Activated CD8-positive, alpha-beta memory T cell treated with anti-CD3 and anti-CD28 coated beads, Interleukin-2, amount 50 U/mL, for 48 hours (primary cell): ENCODE measurements around the gene SRPK3.

Experiments used
- DNase-seq: peaks from one replicate; pipeline ENCODE4 v3.0.0-alpha.2; 2020

Gene SRPK3

DNA sequence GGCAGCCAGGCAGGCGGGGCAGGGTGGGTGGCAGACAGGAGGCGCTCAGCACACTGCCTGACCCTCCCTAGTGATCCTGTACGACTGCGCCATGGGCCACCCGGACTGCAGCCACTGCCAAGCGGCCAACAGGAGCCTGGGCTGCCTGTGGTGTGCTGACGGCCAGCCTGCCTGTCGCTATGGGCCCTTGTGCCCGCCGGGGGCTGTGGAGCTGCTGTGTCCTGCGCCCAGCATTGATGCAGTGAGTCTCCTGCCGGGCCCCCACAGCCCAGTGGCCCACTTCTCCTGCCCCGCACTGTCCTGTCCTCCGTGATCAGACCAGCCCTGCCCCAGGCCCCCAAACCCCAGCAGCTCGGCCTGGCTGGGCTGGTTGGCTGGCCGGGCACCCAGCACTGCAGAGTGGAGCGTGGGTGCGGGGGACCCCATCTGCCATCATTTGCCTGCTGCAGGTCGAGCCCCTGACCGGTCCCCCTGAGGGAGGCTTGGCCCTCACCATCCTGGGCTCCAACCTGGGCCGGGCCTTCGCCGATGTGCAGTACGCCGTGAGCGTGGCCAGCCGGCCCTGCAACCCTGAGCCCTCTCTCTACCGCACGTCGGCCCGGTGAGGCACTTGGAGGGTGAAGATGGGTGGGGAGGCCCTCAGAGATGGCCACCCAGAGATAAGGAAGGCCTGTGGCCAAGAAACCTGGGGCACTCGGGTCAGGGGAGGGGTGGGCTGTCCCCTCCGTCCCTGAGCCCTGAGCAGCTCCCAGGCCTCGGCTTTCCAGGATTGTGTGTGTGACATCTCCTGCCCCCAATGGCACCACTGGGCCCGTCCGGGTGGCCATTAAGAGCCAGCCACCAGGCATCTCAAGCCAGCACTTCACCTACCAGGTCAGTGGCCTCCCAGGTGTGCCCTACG lies 9.2 kb upstream of the SRPK3 start:
- DNase-seq = peak; percentile 30

DNA sequence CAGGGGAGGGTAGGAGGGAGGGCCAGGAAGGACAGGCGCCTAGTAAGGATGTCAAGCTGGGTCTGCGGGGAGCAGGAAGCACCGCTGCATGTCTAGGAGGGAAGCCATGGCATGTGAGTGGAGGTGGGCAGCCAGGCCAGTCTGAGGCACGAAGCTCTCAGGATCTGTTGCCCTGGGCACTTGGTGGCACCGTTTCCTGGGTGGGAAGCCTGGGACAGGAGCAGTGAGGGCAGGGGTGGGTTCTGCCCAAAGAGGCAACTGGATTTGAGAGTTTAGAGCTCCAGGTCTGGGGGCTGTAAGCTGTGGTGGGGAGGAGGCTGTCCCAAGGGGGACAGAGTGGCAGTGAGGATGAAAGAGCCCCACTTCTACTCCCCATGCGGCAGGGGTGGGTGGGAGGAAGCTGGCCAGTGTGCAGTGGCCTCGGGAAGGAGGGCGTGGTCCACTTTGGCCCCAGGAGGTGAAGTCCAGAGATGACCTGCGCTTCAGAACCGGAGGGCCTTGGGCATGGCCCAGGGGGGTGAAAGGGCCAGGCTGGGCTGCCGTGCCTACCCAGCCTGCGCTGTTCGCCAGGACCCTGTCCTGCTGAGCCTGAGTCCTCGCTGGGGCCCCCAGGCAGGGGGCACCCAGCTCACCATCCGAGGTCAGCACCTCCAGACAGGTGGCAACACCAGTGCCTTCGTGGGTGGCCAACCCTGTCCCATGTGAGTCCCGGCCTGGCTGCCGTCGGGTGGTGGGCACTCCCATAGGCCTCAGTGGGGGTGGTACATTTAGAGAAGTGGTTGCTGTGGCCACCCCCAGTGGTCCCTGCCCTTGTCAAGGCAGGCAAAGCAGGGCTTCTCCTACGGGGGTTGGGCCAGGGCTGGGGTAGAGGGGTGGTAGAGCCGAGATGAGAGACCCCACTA lies 8.3 kb upstream of the SRPK3 start:
- no peak for DNase-seq

DNA sequence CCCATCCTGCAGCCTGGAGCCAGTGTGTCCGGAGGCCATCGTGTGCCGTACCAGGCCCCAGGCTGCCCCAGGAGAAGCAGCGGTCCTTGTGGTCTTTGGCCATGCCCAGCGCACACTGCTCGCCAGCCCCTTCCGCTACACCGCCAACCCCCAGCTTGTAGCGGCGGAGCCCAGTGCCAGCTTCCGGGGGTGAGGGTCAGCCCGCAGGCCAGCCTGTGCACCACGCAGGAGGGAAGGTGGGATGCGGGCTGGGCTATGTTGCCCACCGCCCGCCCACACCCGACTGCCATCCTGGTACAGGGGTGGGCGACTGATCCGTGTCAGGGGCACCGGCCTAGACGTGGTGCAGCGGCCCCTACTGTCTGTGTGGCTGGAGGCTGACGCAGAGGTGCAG lies 7.6 kb upstream of the SRPK3 start:
- no peak for DNase-seq

DNA sequence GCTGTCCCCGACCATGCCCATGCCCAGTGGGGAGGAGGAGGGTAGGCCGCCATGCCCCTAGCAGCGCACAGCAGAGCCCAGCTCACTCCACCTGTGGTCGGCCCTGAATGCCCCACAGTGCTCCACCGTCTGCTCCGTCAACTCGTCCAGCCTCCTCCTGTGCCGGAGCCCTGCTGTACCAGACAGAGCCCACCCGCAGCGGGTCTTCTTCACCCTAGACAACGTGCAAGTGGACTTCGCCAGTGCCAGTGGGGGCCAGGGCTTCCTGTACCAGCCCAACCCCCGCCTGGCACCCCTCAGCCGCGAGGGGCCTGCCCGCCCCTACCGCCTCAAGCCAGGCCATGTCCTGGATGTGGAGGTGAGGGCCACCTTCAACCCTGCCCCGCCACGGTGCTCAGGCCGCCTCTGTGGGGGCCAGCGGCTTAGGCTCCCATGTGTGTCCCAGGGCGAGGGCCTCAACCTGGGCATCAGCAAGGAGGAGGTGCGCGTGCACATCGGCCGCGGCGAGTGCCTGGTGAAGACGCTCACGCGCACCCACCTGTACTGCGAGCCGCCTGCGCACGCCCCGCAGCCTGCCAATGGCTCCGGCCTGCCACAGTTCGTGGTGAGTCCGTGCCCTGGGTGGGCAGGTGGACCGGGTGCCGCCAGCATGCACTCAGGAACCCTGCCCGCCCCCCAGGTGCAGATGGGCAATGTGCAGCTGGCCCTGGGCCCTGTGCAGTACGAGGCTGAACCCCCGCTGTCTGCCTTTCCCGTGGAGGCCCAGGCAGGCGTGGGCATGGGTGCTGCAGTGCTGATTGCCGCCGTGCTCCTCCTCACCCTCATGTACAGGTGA lies 6.9 kb upstream of the SRPK3 start:
- DNase-seq = no peak

DNA sequence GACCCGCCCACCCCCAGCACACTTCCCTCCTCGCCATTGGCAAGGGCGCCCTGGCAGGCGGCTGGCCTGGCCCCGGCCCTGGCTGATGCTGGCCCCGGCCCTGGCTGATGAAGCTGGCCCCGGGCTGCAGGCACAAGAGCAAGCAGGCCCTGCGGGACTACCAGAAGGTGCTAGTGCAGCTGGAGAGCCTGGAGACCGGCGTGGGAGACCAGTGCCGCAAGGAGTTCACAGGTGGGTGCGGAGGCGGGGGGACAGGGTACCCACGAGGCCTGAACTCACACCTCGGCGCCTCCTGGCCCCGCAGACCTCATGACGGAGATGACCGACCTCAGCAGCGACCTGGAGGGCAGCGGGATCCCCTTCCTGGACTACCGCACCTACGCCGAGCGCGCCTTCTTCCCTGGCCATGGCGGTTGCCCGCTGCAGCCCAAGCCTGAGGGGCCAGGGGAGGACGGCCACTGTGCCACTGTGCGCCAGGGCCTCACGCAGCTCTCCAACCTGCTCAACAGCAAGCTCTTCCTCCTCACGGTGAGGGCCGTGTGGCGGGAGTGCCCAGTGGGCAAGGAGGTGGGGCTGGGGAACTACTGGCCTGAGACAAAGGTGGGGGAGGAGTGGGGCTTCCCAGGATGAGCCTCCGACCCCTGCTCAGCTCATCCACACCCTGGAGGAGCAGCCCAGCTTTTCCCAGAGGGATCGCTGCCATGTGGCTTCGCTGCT lies 6.1 kb upstream of the SRPK3 start:
- no peak for DNase-seq

DNA sequence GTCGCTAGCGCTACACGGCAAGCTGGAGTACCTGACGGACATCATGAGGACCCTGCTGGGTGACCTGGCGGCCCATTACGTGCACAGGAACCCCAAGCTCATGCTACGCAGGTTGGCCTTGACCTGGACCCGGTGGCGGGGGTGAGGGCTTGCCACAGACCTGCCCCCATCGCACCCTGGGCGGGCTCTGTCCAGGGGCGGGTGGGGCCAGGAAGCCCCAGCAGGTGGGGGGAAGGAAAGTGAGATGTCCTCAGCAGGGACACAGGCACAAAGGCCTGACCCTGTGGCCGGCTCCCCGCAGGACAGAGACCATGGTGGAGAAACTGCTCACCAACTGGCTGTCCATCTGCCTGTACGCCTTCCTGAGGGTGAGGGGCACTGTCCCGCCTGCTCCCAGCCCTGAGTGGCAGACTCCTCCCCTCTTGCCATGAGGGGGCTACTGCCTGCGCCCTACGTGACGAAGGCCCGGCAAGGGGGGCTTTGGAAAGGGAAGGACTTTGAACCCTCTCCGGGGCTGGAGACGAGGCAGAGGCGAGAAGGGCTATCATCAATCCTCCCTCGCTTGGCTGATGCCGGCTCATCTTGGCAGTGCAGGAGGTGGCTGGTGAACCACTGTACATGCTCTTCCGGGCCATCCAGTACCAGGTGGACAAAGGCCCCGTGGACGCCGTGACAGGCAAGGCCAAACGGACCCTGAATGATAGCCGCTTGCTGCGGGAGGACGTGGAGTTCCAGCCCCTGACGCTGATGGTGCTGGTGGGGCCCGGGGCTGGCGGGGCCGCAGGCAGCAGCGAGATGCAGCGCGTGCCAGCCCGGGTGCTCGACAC lies 5.3 kb upstream of the SRPK3 start:
- DNase-seq = no peak

DNA sequence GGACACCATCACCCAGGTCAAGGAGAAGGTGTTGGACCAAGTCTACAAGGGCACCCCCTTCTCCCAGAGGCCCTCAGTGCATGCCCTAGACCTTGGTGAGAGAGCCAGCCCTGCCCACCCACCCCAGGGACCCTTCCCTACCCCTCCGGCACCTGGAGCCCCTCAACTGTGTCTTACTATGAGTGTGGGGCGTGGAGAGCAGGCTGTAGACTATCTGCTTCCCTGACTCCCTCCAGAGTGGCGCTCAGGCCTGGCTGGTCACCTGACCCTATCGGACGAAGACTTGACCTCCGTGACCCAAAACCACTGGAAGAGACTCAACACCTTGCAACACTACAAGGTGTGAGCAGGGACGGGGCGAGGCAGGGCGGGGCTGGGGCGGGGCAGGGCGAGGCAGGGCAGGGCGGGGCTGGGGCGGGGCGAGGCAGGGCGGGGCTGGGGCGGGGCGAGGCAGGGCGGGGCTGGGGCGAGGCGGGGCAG lies 4.7 kb upstream of the SRPK3 start:
- no peak for DNase-seq

DNA sequence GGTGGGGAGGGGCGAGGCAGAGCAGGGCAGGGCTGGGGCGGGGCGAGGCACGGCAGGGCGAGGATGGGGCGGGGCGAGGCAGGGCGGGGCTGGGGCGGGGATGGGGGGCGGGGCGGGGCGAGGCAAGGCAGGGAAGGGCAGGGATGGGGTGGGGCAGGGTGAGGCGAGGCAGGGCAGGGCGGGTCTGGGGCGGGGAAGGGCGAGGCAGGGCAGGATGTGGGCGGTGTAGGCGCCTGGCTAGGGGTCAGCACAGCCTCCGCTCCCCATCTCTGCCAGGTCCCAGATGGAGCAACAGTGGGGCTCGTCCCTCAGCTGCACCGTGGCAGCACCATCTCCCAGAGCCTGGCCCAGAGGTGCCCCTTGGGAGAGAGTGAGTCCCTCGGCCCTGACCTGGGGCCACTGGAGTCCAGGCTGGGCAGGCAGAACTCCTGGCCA lies 4.2 kb upstream of the SRPK3 start:
- no peak for DNase-seq

DNA sequence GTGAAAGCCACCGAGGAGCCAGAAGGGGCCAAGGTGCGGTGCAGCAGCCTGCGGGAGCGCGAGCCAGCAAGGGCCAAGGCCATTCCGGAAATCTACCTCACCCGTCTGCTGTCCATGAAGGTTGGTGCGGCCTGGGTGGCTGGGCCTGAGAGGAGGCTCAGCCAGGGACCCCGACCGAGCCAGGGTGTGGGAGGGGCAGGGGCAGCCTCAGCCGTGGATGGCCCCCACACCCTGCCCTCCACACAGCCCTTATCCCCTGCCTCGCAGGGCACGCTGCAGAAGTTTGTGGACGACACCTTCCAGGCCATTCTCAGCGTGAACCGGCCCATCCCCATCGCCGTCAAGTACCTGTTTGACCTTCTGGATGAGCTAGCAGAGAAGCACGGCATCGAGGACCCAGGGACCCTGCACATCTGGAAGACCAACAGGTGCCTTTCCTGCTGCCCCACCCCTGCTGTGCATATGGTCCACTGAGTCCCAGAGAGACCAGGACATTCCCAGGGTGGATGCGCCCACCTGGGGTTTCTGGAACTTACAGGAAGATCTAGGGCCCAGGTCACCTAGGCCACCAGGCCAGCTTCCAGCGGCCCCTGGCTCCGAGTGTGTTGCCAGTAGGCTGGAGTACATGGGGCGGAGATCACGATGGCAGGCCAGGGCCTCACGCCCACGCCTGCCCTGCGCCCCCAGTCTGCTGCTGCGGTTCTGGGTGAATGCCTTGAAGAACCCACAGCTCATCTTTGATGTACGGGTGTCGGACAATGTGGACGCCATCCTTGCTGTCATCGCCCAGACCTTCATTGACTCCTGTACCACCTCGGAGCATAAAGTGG lies 3.4 kb upstream of the SRPK3 start:
- no peak for DNase-seq

DNA sequence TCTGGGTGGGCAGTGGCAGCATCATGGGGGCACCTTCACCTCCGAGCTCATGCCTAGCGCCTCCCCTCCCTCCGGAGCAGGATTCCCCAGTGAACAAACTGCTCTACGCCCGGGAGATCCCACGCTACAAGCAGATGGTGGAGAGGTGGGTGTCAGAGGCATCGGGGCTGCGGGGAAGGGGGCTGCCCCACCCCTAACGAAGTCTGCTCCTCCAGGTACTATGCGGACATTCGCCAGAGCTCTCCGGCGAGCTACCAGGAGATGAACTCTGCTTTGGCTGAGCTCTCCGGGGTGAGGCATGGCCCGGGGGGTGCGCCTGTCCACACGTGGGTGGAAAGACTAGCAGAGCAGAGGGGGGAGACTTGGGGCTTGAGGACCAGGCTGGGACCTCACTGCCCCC lies 2.7 kb upstream of the SRPK3 start:
- no peak for DNase-seq

DNA sequence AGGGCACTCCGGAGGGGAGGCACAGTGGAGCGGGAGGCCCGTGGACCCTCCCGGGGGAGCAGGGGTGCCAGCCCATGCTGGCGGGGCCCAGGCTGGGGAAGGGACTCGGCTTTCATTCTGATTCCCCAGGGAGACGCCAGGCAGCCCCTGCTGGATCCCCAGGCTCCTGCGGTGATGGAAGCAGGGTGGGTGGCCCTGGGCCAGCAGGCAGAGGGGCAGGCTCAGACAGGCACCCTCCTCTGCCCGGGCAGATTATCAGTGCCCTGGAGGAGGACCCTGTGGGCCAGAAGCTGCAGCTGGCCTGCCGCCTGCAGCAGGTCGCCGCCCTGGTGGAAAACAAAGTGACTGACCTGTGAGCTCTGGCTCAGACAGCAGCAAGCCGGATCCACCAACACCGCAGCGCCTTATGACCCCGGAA lies 2.1 kb upstream of the SRPK3 start:
- DNase-seq = no peak

DNA sequence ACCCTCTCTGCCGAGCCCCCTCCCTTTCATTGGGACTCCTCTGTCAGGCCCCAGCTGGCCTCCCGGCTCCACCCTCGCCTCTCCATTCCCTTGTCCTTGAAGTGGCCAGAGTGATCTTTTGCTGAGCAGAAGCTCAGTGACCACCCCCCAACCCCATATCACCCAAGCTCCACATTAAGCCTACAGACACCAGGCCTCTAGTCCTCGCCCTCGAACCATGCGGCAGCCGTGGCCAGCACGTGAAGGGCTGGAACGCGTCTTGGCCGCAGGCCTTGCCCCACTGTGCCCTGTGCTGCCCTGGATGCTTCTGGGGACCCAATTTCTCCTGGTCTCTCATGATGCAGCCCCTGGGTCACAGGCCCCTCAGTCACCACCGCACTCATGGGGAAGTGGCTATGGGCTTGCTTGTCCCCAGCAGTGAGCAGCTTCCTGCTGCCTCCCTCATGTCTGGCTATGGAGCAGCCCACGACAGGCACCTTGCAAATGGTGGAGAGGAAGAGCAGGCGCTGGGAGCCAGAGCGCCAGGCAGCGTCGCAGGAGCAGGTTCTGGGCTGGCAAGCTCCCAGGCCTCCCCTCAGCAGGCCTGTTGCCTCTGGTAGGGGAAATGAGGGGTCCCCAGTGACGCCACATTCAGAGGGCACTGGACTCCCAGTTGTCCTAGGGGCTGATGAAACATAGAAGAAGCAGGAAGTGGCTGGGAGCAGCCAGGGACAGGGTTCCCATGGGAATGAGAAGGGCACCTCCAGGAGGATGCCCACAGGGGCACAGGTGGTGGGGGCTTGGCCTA lies 757 bp upstream of the SRPK3 start:
- DNase-seq = no peak

DNA sequence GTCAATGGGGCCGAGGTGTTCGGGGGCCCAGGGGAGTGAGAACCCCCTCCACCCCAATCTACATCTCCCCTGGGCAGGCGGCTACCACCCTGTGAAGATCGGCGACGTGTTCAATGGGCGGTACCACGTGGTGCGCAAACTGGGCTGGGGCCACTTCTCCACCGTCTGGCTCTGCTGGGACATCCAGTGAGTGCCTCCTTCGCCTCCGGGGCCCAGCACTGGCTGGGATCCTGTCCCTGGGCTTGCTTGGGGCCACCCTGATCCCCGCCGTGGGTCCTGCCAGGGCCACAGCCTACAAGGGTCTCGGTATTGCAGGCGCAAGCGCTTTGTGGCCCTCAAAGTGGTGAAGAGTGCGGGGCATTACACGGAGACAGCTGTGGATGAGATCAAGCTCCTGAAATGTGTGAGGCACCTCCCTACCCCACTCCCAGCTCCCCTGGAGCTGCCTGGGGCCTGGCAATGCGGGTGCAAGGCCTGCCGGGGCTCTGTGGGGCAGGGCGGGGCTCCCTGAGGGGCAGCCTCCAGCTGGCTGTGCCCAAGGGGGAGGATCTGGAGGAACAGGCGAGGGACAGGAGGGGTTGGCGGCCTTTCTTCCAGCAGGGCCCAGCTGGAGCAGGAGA lies 697 bp downstream of the SRPK3 start:
- no peak for DNase-seq

DNA sequence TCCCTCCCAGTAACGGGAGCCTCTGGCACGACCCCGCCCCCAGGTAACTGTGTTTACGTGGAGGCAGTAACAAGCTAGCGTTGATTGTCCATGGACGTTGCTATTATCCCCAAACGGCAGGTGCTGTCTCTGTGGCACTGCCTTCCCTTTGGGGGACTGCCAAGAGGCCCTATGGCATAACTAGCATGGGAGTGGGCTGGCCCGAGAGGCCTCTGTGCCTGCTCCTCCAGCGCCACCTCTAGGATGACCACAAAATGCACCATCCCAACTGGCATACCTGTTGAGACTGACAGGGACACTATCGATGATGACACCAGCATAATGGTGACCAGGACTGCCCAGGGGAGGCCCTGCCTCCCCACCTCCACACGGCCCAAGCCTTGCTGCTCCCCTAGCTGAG lies 1.5 kb downstream of the SRPK3 start:
- no peak for DNase-seq

DNA sequence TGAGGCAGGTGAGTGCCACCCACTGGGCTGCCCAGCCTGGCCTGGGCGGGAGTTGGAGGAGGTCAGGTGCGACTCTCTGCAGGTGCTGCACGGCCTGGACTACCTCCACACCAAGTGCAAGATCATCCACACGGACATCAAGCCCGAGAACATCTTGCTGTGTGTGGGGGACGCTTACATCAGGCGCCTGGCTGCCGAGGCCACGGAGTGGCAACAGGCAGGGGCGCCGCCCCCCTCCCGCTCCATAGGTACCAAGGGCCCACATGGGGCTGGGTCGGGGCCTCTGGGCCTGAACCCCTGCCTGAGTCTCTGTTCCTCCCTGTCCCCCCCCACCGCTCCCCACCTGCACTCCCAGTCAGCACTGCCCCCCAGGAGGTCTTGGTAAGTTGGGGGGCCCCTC lies 2.0 kb downstream of the SRPK3 start:
- DNase-seq = no peak

DNA sequence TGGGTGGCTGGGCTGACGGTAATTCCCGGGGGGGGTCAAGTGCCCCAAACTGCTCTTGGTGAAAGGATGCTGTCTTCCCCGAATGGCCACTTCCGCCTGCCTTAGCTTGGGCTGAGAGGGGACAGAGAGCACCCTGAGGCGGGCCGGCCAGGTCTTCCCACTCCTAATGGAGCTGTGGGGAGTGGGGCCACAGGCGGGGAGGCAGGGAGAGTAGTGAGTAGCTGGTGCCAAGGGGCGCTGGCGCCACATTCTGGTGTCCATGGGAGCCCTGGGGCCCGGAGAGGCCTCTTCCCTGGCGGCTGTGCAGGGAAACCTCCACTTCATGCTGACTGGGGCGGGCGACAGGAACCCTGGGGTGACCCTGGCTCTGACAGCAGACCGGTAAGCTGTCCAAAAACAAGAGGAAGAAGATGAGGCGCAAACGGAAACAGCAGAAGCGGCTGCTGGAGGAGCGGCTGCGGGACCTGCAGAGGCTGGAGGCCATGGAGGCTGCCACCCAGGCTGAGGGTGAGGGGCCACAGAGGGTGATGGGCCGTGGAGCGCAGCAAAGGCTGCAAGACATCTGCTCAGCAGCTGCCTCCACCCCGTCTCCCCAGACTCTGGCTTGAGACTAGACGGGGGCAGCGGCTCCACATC lies 2.7 kb downstream of the SRPK3 start:
- DNase-seq = no peak

DNA sequence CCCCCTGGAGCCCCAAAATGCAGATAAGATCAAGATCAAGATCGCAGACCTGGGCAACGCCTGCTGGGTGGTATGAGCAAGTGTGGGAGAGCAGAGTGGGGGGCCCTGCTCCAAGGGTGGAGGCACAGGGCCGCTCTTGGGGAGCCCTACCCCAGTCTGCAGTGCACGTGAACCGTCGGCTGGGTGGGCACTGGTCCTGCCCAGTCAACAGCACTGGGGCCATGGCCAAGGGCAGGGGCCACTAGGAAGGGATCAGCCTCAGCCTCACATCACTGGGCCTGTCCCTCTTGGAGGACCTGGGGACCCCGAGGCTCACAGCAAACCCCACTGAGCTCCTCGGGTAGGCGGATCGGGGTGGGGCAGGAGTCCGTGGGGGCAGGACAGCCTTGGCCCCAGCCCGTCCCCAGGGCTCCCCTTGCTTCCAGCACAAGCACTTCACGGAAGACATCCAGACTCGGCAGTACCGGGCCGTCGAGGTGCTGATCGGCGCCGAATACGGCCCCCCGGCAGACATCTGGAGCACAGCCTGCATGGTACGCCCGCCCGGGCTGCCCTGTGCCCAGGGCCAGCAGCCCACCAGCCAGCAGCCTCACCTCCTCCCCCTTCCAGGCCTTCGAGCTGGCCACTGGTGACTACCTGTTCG lies 3.6 kb downstream of the SRPK3 start:
- DNase-seq = no peak

DNA sequence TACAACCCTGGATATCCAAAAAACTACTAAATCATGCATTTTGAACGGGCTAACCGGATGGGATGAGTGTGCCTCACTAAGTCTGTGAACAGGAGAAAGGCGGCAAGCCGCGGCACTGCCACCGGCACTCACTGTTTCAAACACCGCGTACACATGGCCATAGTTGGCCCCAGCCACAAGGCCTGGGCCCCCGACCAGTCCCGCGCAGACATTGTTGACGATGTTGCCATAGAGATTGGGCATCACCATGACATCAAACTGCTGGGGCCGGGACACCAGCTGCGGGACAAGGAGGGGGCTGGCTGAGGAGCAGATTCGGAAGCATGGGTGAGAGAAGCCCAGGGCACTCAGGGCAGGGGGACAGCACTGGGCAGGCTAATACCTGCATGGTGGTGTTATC lies 5.8 kb downstream of the SRPK3 start:
- no peak for DNase-seq
